H1 (cell line): ENCODE measurements around the gene PSMF1. TPM values are rescaled to one million over a fixed set of nuclear protein-coding genes. Genes with fewer than 3 reads are reported as not detected.

Source experiments
- JUND ChIP-seq: IDR thresholded peaks from 2 replicates; pipeline ENCODE4 v1.6.1; 2011; ENCODE audit warnings: mild to moderate bottlenecking, improper control_type of control experiment, low read length
- NANOG ChIP-seq: IDR thresholded peaks from 2 replicates; pipeline ENCODE4 v1.6.1; 2011; ENCODE audit warnings: low read length, low read depth, mild to moderate bottlenecking, inconsistent platforms; ENCODE audit not compliant: insufficient read depth, poor library complexity, severe bottlenecking
- polyA plus RNA-seq, 7 experiments: library from polyadenylated mRNA; depleted of rRNA in 3 of 7; stranded (reverse) in 5 of 7; unstranded in 2 of 7; fragments of >200 nt in 5 of 7; fragments of 200-250 nt in 2 of 7; gene quantifications; 1 replicate in 5 of 7; 2 replicates in 1 of 7; 4 replicates in 1 of 7; pipeline versions ENCODE4 v1.2.1 to v1.2.3, GENCODE V29; 2011 to 2013; ENCODE audit warnings: missing spikeins in 2 of 7, mixed read lengths in 2 of 7
- total RNA-seq: library from RNA; stranded (reverse); fragmentation: NEBNext Ultra II Directional; extraction: Animal tissue kit (Norgen Biotek cat#: 25700); gene quantifications from 2 replicates; pipeline ENCODE4 v1.2.1, GENCODE V29; 2021

PSMF1 gene
- total and polyA plus RNA-seq, 2 of the 8 experiments (the other 6 are each of a cell fraction or from before 2014, with no cell fraction given): 106 to 159 TPM

DNA sequence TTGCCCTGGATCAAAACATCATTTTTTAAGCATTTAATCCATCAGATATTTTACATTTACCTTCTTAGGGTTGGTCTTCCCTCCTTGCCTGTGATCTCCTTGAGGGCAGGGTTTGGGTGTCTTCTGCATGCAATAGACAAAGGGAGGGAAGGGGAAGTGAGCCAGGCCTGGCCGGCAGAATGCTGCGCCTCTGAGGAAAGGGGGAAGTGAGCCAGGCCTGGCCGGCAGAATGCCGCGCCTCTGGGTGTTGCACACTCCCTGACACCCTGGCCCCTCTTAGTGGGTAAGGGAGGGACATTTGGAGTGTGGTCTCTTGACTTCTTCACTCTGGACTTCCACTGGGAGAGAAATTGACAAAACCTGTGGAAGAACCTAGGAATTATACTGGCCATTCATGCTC is 12.4 kb downstream of the PSMF1 start (continued):
- TF ChIP-seq NANOG (no peak), JUND (no peak)
